ENCODE measurements around the gene SSH2. TPM values are rescaled to one million over a fixed set of nuclear protein-coding genes. Genes with fewer than 3 reads are reported as not detected.

The SSH2 gene
- total RNA-seq, 1 experiment from 2014 or later = 14.6 TPM

DNA sequence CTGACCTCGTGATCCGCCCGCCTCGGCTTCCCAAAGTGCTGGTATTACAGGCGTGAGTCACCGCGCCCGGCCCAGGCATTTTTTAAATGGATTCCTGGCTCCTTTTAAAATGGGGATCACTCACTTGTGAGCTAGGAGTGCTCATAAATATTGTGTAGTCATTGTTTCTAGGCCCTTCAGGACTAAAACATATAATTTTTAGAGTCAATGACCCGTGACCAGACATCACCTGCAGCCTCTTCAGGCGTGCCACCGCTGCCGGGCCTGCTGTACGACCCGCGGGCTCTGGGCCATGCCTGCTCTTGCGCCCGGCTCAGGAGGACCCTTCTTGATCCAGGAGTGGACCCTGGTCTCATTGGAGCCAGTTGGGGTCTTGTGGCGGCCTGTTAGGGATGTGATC, 42.2 kb upstream of the SSH2 start:
- H2AK5ac ChIP-seq (ENCODE audit: insufficient read length, low read length) = no peak overlapping the region
- H3K27ac Mint-ChIP-seq = no peak overlapping the region
- peaks cover 2% of the 10 kb centered on the region; the same call in 1 of the 2 replicates for H3K27me3 Mint-ChIP-seq (ENCODE audit: low read depth)
- no peak overlapping the region for H3K27ac ChIP-seq (ENCODE audit: insufficient read length, low read depth, low read length)
- H2BK12ac ChIP-seq (ENCODE audit: insufficient read length, low read depth, low read length) = no peak overlapping the region
- no peaks in the 10 kb centered on the region for H3K27me3 ChIP-seq (ENCODE audit: insufficient read depth, low read length)
- no peaks in the 10 kb centered on the region for H3K36me3 Mint-ChIP-seq (ENCODE audit: insufficient read depth in 1 of 3, low read depth in 3 of 3)
- H3K14ac ChIP-seq (ENCODE audit: insufficient read depth, low read length) = no peak overlapping the region
- no peak overlapping the region for H3K4me3 Mint-ChIP-seq
- H3K23ac ChIP-seq (ENCODE audit: insufficient read length, low read depth, low read length) = no peak overlapping the region
- H3K23me2 ChIP-seq (ENCODE audit: insufficient read length, low read depth, low read length, poor library complexity, severe bottlenecking) = no peaks in the 10 kb centered on the region
- no peak for DNase-seq
- H2AFZ ChIP-seq (ENCODE audit: low read length) = no peak overlapping the region
- WGBS (ENCODE audit: extremely low coverage, insufficient read length, low lambda C conversion rate) = no CpG with 5 or more reads among the region's 18 CpGs
- no peak overlapping the region for H3K18ac ChIP-seq (ENCODE audit: insufficient read length, low read depth, low read length)
- no peak overlapping the region for H3K56ac ChIP-seq (ENCODE audit: insufficient read length, low read depth, low read length)
- H3K4me2 ChIP-seq (ENCODE audit: insufficient read depth, insufficient read length, low read length) = no peak overlapping the region
- TF ChIP-seq, protein P1, sequence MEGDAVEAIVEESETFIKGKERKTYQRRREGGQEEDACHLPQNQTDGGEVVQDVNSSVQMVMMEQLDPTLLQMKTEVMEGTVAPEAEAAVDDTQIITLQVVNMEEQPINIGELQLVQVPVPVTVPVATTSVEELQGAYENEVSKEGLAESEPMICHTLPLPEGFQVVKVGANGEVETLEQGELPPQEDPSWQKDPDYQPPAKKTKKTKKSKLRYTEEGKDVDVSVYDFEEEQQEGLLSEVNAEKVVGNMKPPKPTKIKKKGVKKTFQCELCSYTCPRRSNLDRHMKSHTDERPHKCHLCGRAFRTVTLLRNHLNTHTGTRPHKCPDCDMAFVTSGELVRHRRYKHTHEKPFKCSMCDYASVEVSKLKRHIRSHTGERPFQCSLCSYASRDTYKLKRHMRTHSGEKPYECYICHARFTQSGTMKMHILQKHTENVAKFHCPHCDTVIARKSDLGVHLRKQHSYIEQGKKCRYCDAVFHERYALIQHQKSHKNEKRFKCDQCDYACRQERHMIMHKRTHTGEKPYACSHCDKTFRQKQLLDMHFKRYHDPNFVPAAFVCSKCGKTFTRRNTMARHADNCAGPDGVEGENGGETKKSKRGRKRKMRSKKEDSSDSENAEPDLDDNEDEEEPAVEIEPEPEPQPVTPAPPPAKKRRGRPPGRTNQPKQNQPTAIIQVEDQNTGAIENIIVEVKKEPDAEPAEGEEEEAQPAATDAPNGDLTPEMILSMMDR (conservative IDR thresholded peaks at IDR 0.05) = no peak
- no peak overlapping the region for H4K5ac ChIP-seq (ENCODE audit: insufficient read length, low read depth, low read length)
- no peaks in the 10 kb centered on the region for H3K9me3 ChIP-seq (ENCODE audit: control insufficient read depth, low read depth, low read length)
- no peak overlapping the region for H4K8ac ChIP-seq (replicated peaks; ENCODE audit: insufficient read length, low read depth, low read length)
- H2BK5ac ChIP-seq (ENCODE audit: insufficient read length, low read length) = no peak overlapping the region
- no peak overlapping the region for H2BK20ac ChIP-seq (ENCODE audit: low read depth, low read length, poor library complexity, severe bottlenecking)
- no peaks in the 10 kb centered on the region for H3K79me2 ChIP-seq (ENCODE audit: insufficient read depth, low read length)
- H3K9me3 Mint-ChIP-seq = no peaks in the 10 kb centered on the region
- H3K4me1 Mint-ChIP-seq = no peaks in the 10 kb centered on the region
- H3K4me1 ChIP-seq (ENCODE audit: insufficient read depth, low read length) = no peaks in the 10 kb centered on the region
- no peaks in the 10 kb centered on the region for H4K20me1 ChIP-seq (ENCODE audit: control insufficient read depth, insufficient read depth, insufficient read length)
- no peak overlapping the region for H4K91ac ChIP-seq (ENCODE audit: insufficient read length, low read depth, low read length)
- no peak overlapping the region for H3T11ph ChIP-seq (ENCODE audit: low read length)
- H3K9ac ChIP-seq (ENCODE audit: extremely low read depth, insufficient read length, low read length) = no peak overlapping the region
- no peaks in the 10 kb centered on the region for H3K79me1 ChIP-seq (ENCODE audit: insufficient read depth, low read depth, low read length, poor library complexity, severe bottlenecking)
- H2BK120ac ChIP-seq (ENCODE audit: low read depth, low read length, poor library complexity, severe bottlenecking) = no peak overlapping the region
- H2BK15ac ChIP-seq (ENCODE audit: low read depth, low read length) = no peak overlapping the region; the same call in 1 of the 2 replicates
- H3K4ac ChIP-seq (ENCODE audit: low read depth, low read length) = no peak overlapping the region

Measured in H9 (cell line).